ENCODE measurements around the gene SLC37A2.
A peak's percentile ranks its signal among the peaks of the same experiment; 100 is the strongest.
"Not testable (repeated sequence)": the region's sequence is repeated elsewhere in the genome, so short reads cannot be mapped to it uniquely, and the experiment has no call there.

Gene SLC37A2

GRCh38 chr11:125085301-125086081 lies 22.4 kb downstream of the SLC37A2 start:
- DNase-seq = no peak

GRCh38 chr11:125086633-125087296 lies 23.7 kb downstream of the SLC37A2 start:
- DNase-seq = no peak

- DNase-seq = no peak
Measured at GRCh38 chr11:125088123-125088522, 25.0 kb downstream of the SLC37A2 start.

- DNase-seq = no peak
Measured at GRCh38 chr11:125088576-125089455, 25.7 kb downstream of the SLC37A2 start.

- not testable (repeated sequence) for DNase-seq
Measured at GRCh38 chr11:125089481-125089880, 26.4 kb downstream of the SLC37A2 start.

GRCh38 chr11:125090151-125090550 lies 27.0 kb downstream of the SLC37A2 start:
- DNase-seq = not testable (repeated sequence)

- DNase-seq = no peak
Measured at GRCh38 chr11:125090816-125091215, 27.7 kb downstream of the SLC37A2 start.

GRCh38 chr11:125091247-125091876 lies 28.3 kb downstream of the SLC37A2 start:
- no peak for DNase-seq

GRCh38 chr11:125091877-125092664 lies 29.0 kb downstream of the SLC37A2 start:
- no peak for DNase-seq

- no peak for DNase-seq
Measured at GRCh38 chr11:125092669-125093068, 29.6 kb downstream of the SLC37A2 start.

- DNase-seq = no peak
Measured at GRCh38 chr11:125093502-125093901, 30.4 kb downstream of the SLC37A2 start.

GRCh38 chr11:125094731-125095130 lies 31.6 kb downstream of the SLC37A2 start:
- DNase-seq = no peak

GRCh38 chr11:125100136-125100535 lies 37.0 kb downstream of the SLC37A2 start:
- DNase-seq = no peak

GRCh38 chr11:125101596-125101995 lies 38.5 kb downstream of the SLC37A2 start:
- DNase-seq = no peak

GRCh38 chr11:125102025-125102424 lies 38.9 kb downstream of the SLC37A2 start:
- DNase-seq = no peak

- no peak for DNase-seq
Measured at GRCh38 chr11:125102510-125102909, 39.4 kb downstream of the SLC37A2 start.

GRCh38 chr11:125105926-125106325 lies 42.8 kb downstream of the SLC37A2 start:
- no peak for DNase-seq

GRCh38 chr11:125108469-125108868 lies 45.4 kb downstream of the SLC37A2 start:
- DNase-seq = no peak

- DNase-seq = no peak
Measured at GRCh38 chr11:125110506-125110905, 47.4 kb downstream of the SLC37A2 start.

GRCh38 chr11:125111001-125111342 lies 47.9 kb downstream of the SLC37A2 start:
- DNase-seq = no peak

GRCh38 chr11:125111343-125112207 lies 48.5 kb downstream of the SLC37A2 start, which contains the start of gene TMEM218:
Gene TMEM218, minus strand, starts transcription at chr11:125111626. Its CDS starts 9,385 bp downstream, at chr11:125102241.
- peak; percentile 90 for DNase-seq

Data from NCI-H748 treated with DMSO at 0.1 percent for 48 hours (cell line).